Adipocyte (in vitro differentiated cells): ENCODE data around the gene KIF1A.
A peak's percentile ranks its signal among the peaks of the same experiment; 100 is the strongest.

Source experiments
- DNase-seq: peaks from one replicate; pipeline ENCODE4 v3.0.0-alpha.2; 2015; ENCODE audit warnings: low read depth
- H3K27me3 ChIP-seq: replicated peaks from 2 replicates; pipeline ENCODE4 v1.7.0; 2013; ENCODE audit warnings: mild to moderate bottlenecking, low read length, moderate library complexity; ENCODE audit not compliant: control insufficient read depth, insufficient read depth
- H3K36me3 ChIP-seq: 2 replicates; pipeline ENCODE4 v1.7.0; 2013; ENCODE audit warnings: low read length, mild to moderate bottlenecking, moderate library complexity; ENCODE audit not compliant: control insufficient read depth, insufficient read depth, severe bottlenecking
- H3K4me1 ChIP-seq: 2 replicates; pipeline ENCODE4 v1.7.0; 2013; ENCODE audit warnings: mild to moderate bottlenecking, low read length, moderate library complexity; ENCODE audit not compliant: control insufficient read depth, insufficient read depth
- H3K4me3 ChIP-seq: 2 replicates; pipeline ENCODE4 v1.7.0; 2013; ENCODE audit warnings: mild to moderate bottlenecking, low read length, moderate library complexity
- H3K9ac ChIP-seq: 2 replicates; pipeline ENCODE4 v1.7.0; 2013; ENCODE audit warnings: mild to moderate bottlenecking, low read length, moderate library complexity
- H3K9me3 ChIP-seq: 2 replicates; pipeline ENCODE4 v1.7.0; 2013; ENCODE audit warnings: mild to moderate bottlenecking, low read length, moderate library complexity; ENCODE audit not compliant: control insufficient read depth

The KIF1A gene

DNA sequence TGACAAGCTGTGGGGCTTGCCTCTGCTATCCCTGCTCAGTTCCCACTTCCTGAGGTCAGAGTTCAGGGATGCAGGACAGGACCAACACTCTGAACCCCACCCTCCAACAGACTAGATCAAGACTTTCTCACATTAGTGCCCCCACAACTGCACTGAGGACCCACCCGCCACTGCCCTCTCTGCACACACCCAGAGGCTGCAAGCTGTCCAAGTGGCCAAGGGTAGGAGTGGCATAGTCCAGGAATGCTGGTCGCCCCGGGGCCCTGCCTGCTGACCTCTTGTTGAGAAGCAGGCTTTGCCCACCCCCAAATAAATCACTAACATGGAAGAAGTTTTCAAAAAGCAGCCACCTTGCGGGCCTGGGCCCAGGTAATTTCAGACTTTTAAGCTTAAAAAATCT lies 5.5 kb upstream of the KIF1A start:
- DNase-seq = no peak
- Histone ChIP-seq H3K4me3 (no peak overlapping the region), H3K9ac (no peak overlapping the region), H3K4me1 (no peaks in the 10 kb centered on the region), H3K9me3 (peaks cover 19% of the 10 kb centered on the region), H3K36me3 (no peaks in the 10 kb centered on the region), H3K27me3 (peaks cover 95% of the 10 kb centered on the region)

DNA sequence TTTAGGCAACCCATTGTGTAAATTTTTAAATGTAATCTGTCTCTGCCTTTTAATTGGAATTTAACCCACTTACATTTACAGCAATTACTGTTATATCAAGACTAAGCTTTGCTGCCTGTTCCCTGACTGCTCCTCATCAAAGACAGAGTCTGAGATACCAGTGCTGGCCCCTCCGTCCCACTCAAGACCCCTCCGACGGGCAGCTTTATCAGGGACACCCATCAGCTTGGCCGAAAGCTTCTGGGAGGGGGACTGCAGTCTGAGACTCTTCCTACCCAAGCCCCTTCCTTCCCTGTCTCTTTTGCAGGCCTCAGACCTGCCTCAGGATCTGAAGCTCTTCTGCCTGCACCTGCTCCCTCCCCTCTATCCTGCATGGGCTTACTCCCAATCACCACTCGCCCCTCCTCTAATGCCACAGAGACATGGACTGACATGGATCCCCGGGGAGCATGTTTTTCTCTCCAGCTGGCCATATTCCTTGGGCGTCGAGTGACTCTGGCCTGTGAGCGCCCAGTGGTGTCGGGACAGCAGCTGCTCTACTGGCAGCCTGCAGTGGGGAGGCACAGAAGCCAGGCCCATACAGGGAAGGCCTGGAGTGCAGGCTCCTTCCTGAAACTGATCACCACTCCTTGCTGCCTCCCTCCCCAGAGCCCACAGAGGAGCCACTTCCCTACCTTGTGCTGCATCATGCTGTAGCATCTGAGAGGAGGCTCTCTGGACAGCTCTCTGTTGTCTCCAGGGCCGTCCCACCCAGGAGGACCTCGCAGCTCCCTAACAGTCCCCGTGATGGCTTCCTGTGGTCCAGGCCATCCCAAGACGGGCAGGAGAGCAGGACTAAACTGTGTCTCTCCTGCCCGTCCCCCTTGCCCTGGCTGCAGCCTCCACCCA lies 3.7 kb upstream of the KIF1A start:
- Histone ChIP-seq H3K4me1 (no peaks in the 10 kb centered on the region), H3K4me3 (no peak overlapping the region), H3K9ac (no peak overlapping the region), H3K36me3 (no peaks in the 10 kb centered on the region), H3K27me3 (peaks cover 77% of the 10 kb centered on the region), H3K9me3 (peaks cover 19% of the 10 kb centered on the region)
- no peak for DNase-seq

DNA sequence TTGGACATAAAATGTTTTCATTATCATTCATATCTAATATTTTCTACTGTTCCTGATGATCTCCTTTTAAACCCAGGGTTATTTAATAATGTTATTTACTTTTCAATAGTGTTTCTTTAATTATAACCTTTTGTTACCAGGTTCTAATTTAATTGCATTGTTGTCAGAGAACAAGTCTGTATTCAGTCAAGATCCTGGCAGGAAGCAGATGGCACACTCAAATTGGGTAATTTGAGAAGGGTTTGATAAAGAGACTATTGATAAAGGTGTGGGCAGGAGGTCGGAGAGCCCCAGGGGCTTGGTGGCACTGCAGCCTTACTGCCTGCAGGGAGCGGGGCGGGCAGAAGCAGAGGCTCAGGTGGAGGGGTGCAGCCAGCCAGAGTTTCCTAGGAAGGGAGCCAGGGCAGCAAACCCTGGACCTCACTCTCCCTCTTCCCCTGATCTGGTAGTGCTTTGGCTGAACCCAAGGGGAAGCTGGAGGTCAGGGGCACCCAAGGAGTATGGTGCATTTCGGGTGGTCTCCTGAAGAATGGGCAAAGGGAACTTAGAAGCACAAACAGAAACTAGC lies 2.3 kb upstream of the KIF1A start:
- Histone ChIP-seq H3K4me3 (no peak overlapping the region), H3K36me3 (no peaks in the 10 kb centered on the region), H3K4me1 (no peaks in the 10 kb centered on the region), H3K9me3 (peaks cover 19% of the 10 kb centered on the region), H3K27me3 (peaks cover 77% of the 10 kb centered on the region), H3K9ac (no peak overlapping the region)
- DNase-seq = no peak

- H3K9me3 ChIP-seq = peaks cover 18% of the 10 kb centered on the region
- H3K27me3 ChIP-seq = peaks cover 73% of the 10 kb centered on the region
- H3K36me3 ChIP-seq = no peaks in the 10 kb centered on the region
- H3K4me1 ChIP-seq = no peaks in the 10 kb centered on the region
- H3K9ac ChIP-seq = no peak overlapping the region
- no peak for DNase-seq
- H3K4me3 ChIP-seq = no peak overlapping the region
Observed at GRCh38 chr2:240821429-240821778, 1.4 kb upstream of the KIF1A start.

GRCh38 chr2:240820607-240821428 lies 799 bp upstream of the KIF1A start:
- Histone ChIP-seq H3K27me3 (peaks cover 72% of the 10 kb centered on the region), H3K4me1 (no peaks in the 10 kb centered on the region), H3K36me3 (no peaks in the 10 kb centered on the region), H3K9ac (no peak overlapping the region), H3K4me3 (no peak overlapping the region), H3K9me3 (peaks cover 15% of the 10 kb centered on the region)
- DNase-seq = peak; percentile 23

- H3K9me3 ChIP-seq = peaks cover 25% of the 10 kb centered on the region
- no peak overlapping the region for H3K9ac ChIP-seq
- H3K36me3 ChIP-seq = no peaks in the 10 kb centered on the region
- no peaks in the 10 kb centered on the region for H3K4me1 ChIP-seq
- peaks cover 66% of the 10 kb centered on the region for H3K27me3 ChIP-seq
- H3K4me3 ChIP-seq = no peak overlapping the region
- DNase-seq = peak; percentile 19
Observed at GRCh38 chr2:240819126-240819857, 727 bp downstream of the KIF1A start.

DNA sequence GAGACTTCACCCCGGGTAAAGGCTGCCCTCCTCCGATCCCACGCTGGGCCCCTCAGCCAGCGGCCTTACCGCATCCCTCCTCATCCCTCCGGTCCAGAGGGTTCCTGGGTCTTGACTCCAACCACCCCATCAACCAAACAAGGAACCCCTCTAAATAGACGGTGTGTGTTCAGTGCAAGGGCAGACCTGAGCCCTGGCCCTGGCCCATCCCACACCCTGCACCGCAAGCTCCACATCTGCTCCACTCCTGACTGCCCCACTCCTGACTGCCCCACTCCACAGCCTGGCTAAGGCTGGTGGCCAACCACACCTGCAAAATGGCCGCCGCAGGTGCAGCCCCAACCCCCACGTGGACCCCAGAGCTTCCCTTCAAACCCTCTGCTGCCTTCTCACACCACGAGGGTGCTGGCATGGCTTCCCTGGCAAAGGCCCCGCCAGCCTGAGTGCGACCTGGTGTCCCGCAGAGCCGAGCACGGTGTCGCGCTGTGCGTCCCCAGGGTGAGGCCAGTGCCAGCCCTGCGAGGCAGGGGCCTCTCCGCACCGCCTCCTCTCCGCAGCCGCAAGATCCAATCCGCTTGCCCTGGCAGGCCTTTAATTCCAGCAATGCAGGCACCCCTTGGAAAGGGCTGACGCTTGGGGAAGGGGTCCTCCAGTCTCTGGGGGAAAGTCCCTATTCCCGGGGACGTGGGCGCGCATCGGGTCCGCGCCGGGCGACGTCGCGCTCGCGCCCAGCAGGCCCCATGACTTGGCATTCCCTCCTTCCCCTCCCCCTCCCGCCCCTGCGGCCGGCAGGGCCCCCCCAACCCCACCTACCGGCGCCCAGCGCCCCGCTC lies 1.5 kb downstream of the KIF1A start:
- no peak overlapping the region for H3K9ac ChIP-seq
- no peaks in the 10 kb centered on the region for H3K4me1 ChIP-seq
- H3K27me3 ChIP-seq = peaks cover 62% of the 10 kb centered on the region
- no peak overlapping the region for H3K4me3 ChIP-seq
- peaks cover 27% of the 10 kb centered on the region for H3K9me3 ChIP-seq
- no peak for DNase-seq
- H3K36me3 ChIP-seq = no peaks in the 10 kb centered on the region

DNA sequence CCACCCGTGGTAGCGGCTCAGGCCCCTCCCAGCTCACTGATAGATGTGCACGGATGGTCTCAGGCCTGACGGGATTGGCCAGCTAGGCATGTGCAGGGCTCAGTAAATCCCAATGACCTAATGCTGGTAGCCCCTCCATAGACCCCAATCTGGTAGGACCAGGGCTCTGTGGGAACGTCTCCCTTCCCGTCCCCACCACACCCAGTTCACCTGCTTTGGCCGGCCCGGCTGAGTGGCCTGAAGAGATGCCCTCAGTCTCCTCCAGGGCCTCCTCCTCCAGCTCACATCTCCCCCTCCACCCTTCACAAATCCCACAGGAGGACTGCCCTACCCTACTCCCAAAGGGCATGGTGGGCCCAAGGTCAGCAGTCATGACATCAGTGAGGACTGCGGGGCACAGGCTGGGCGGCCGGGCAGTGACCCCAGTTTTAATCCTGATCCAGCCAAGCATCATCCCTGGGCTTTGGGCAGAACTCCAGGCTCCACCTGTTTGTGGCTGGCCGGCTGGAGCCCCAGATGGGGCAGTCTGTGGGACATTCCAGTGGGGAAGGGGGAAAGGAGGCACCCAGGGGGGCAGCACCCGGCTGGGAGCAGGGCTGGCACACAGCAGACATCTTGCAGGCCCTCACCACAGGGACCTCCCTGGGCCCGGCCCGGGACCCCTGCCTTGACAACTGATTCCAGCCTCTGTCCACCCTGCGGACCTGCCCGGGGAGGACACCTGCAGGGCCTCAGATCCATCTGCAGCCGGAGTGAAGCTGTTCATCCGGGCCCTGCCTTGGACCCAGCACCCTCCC lies 2.3 kb downstream of the KIF1A start:
- no peak for DNase-seq
- no peaks in the 10 kb centered on the region for H3K4me1 ChIP-seq
- peaks cover 19% of the 10 kb centered on the region for H3K9me3 ChIP-seq
- H3K9ac ChIP-seq = no peak overlapping the region
- no peak overlapping the region for H3K4me3 ChIP-seq
- H3K27me3 ChIP-seq = peaks cover 55% of the 10 kb centered on the region
- no peaks in the 10 kb centered on the region for H3K36me3 ChIP-seq

GRCh38 chr2:240816584-240817495 lies 3.2 kb downstream of the KIF1A start:
- Histone ChIP-seq H3K4me1 (no peaks in the 10 kb centered on the region), H3K27me3 (peaks cover 46% of the 10 kb centered on the region), H3K9me3 (peaks cover 17% of the 10 kb centered on the region), H3K9ac (no peak overlapping the region), H3K4me3 (no peak overlapping the region), H3K36me3 (no peaks in the 10 kb centered on the region)
- no peak for DNase-seq
